Calu3 (cell line): ENCODE results near the gene CCDC192. TPM values are rescaled to one million over a fixed set of nuclear protein-coding genes. Genes with fewer than 3 reads are reported as not detected.

Experiments used
- BruUV-seq: library from RNA; stranded (reverse); fragments of 400-500 nt; replicated peaks from 2 replicates; lab custom pipeline; 2021; lab: Mats Ljungman, UMichigan
- CTCF ChIA-PET: fragments of 300-600 bp; sonication (Branson Sonifier 250); formaldehyde crosslinking; loops from one replicate; lab custom pipeline; 2022; ENCODE audit warnings: antibody characterized with exemption; lab: Charles Lee
- DNase-seq: peaks from one replicate; pipeline ENCODE4 v3.0.0; 2022
- H3K27ac Mint-ChIP-seq: one replicate; pipeline ENCODE4 v1.8.0; 2022; ENCODE audit warnings: mixed read lengths; ENCODE audit not compliant: unreplicated experiment
- H3K27me3 Mint-ChIP-seq: one replicate; pipeline ENCODE4 v1.8.0; 2022; ENCODE audit warnings: mixed read lengths; ENCODE audit not compliant: unreplicated experiment
- H3K36me3 Mint-ChIP-seq: one replicate; pipeline ENCODE4 v1.8.0; 2022; ENCODE audit warnings: mild to moderate bottlenecking, moderate library complexity, mixed read lengths; ENCODE audit not compliant: insufficient read depth, unreplicated experiment
- H3K4me1 Mint-ChIP-seq: one replicate; pipeline ENCODE4 v1.8.0; 2022; ENCODE audit warnings: mild to moderate bottlenecking, low read depth, mixed read lengths; ENCODE audit not compliant: unreplicated experiment
- H3K4me3 Mint-ChIP-seq: one replicate; pipeline ENCODE4 v1.8.0; 2022; ENCODE audit warnings: mild to moderate bottlenecking, low read depth, moderate library complexity, mixed read lengths; ENCODE audit not compliant: unreplicated experiment
- H3K9me3 Mint-ChIP-seq: one replicate; pipeline ENCODE4 v1.8.0; 2022; ENCODE audit warnings: low read depth, mixed read lengths; ENCODE audit not compliant: unreplicated experiment
- intact Hi-C: fragments of 100-400 bp; cut with micrococcal nuclease; formaldehyde crosslinking; loops from one replicate; pipeline ENCODE4 v1.10.0; 2022; ENCODE audit not compliant: unreplicated experiment
- total RNA-seq: library from RNA; stranded (reverse); gene quantifications from 2 replicates; pipeline ENCODE4 v1.2.3, GENCODE V29; 2022
- TF ChIP-seq, protein P1 (sequence below): fragments of 200-600 bp; IDR thresholded peaks from one replicate; pipeline ENCODE4 v1.8.0; 2022; ENCODE audit warnings: antibody characterized with exemption; ENCODE audit not compliant: unreplicated experiment

CCDC192 gene
- total RNA-seq, 1 experiment from 2014 or later, result 2.5 TPM

DNA sequence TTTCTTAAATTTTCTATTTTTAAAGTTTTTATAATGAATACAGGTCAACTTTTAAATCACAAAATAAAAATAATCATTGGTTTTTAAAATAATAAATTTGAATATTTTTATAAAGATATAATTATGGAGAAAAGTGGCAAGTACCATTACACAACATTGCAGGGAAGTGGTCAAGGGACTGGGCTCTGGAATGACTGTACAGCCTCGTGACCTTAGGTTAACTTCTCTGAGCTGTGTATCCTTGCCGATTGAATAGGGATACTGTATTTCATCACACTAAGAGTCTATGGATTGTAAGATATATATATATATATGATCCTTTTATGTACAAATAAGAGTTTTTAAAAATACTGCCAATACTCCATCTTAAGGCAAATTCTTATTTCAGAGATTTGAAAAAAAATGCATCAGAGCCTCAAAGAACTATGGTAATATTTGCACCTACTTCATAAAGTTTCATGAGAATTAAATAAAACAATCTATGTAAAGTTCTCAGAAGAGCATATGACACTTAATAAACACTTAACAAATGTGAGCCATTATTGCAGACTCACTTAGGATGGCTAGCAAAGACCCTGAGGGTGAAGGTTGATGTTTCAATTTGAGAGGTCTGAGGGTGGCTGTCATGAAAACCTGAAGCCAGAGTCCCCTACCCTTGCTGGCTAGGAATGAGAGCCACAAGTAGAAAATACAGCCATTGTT is 136.5 kb downstream of the CCDC192 start:
- TF ChIP-seq, protein P1, sequence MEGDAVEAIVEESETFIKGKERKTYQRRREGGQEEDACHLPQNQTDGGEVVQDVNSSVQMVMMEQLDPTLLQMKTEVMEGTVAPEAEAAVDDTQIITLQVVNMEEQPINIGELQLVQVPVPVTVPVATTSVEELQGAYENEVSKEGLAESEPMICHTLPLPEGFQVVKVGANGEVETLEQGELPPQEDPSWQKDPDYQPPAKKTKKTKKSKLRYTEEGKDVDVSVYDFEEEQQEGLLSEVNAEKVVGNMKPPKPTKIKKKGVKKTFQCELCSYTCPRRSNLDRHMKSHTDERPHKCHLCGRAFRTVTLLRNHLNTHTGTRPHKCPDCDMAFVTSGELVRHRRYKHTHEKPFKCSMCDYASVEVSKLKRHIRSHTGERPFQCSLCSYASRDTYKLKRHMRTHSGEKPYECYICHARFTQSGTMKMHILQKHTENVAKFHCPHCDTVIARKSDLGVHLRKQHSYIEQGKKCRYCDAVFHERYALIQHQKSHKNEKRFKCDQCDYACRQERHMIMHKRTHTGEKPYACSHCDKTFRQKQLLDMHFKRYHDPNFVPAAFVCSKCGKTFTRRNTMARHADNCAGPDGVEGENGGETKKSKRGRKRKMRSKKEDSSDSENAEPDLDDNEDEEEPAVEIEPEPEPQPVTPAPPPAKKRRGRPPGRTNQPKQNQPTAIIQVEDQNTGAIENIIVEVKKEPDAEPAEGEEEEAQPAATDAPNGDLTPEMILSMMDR, result no peak
- CTCF ChIA-PET, result interaction anchor here (0.6 to 1.3 kb wide), 2 partner anchors 16 to 36 kb away, joined by 3 read pairs; no protein-coding TSS in a partner anchor
- Mint-ChIP-seq H3K27ac (peak overlapping the region; percentile 4), H3K36me3 (no peaks in the 10 kb centered on the region), H3K27me3 (no peaks in the 10 kb centered on the region), H3K4me1 (peaks cover 44% of the 10 kb centered on the region), H3K4me3 (no peak overlapping the region), H3K9me3 (peaks cover 2% of the 10 kb centered on the region)
- intact Hi-C loops, result loop anchor here (10.0 kb wide), 1 partner anchor 1585 kb away; no protein-coding TSS in a partner anchor
- no peak for DNase-seq
- no TSS peak for BruUV-seq

DNA sequence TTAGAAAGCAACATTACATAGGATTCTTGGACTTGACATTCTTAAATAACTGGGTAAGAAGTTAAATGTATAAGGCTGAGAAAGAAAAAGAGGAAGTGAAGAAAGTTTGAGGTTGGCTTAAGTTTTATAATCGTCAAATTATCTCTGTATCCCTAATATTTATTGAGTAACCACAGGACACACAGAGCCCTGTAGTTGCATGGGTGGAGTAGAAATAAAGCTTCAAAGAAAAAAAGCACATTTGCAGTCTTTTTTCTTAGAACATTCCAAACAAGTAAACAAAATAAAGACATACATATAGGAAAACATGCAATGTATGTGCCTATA is 137.0 kb downstream of the CCDC192 start:
- no peak for DNase-seq
- no peak overlapping the region for H3K4me3 Mint-ChIP-seq
- intact Hi-C loops, result loop anchor here (10.0 kb wide), 1 partner anchor 1585 kb away; no protein-coding TSS in a partner anchor
- H3K4me1 Mint-ChIP-seq, result peaks cover 49% of the 10 kb centered on the region
- H3K9me3 Mint-ChIP-seq, result peaks cover 2% of the 10 kb centered on the region
- no peaks in the 10 kb centered on the region for H3K36me3 Mint-ChIP-seq
- peak overlapping the region; percentile 4 for H3K27ac Mint-ChIP-seq
- H3K27me3 Mint-ChIP-seq, result no peaks in the 10 kb centered on the region
- no TSS peak for BruUV-seq
- TF ChIP-seq, protein P1, result no peak
- CTCF ChIA-PET, result interaction anchor here (0.6 to 1.3 kb wide), 3 partner anchors 16 to 36 kb away, joined by 3 read pairs; no protein-coding TSS in a partner anchor

DNA sequence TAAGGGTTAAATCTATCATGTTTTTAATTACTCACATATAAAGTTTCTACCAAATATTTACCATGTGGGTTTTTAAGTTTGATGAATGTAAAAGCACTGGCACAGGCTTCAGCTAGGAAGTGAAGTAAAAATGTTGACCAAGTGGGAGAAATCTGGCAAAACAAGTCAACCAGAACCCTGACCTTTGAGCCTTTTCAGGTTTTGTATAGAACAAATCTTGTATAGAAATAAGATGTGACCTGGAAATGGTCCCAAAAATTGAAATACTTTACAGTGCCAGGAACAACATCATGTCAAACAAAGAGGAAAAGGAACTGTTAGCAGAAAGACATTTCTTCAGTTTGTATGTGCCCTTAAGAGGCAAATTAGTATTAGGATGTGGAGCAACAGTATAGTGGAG is 137.6 kb downstream of the CCDC192 start:
- H3K4me1 Mint-ChIP-seq, result peaks cover 53% of the 10 kb centered on the region
- TF ChIP-seq, protein P1, result no peak
- DNase-seq, result peak; percentile 29
- H3K4me3 Mint-ChIP-seq, result no peak overlapping the region
- BruUV-seq, result no TSS peak
- H3K27ac Mint-ChIP-seq, result peak overlapping the region; percentile 4
- no peaks in the 10 kb centered on the region for H3K9me3 Mint-ChIP-seq
- CTCF ChIA-PET, result interaction anchor here (0.6 to 1.4 kb wide), 5 partner anchors 15 to 35 kb away, joined by 3 read pairs; no protein-coding TSS in a partner anchor
- intact Hi-C loops, result loop anchor here (10.0 kb wide), 1 partner anchor 1584 kb away; no protein-coding TSS in a partner anchor
- H3K36me3 Mint-ChIP-seq, result no peaks in the 10 kb centered on the region
- no peaks in the 10 kb centered on the region for H3K27me3 Mint-ChIP-seq

DNA sequence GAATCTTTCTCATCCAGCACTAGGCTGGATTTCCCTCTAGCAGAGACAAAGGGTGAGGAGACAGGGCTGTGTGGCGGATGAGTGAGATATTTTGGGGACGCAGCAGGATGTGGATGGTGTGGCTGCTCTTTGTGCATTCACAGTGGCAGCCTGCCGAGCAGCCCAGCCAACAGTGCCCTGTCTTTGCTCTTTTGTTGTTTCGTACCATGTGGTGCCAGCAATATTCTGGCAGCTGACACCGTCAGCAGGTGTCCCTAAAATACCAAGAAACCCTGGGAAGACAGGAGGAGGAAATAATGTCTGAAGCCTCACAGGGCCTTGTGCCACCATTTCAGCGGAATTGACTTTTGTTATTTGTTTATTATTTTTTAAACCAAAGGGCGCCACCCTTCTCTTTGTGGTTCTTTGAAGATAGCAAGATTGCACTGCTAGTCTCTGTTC is 141.4 kb downstream of the CCDC192 start:
- peaks cover 46% of the 10 kb centered on the region for H3K4me1 Mint-ChIP-seq
- H3K27me3 Mint-ChIP-seq, result no peaks in the 10 kb centered on the region
- CTCF ChIA-PET, result interaction anchor here (1.2 to 1.4 kb wide), 3 partner anchors 12 to 21 kb away, joined by 3 to 4 read pairs (median 4); no protein-coding TSS in a partner anchor
- no peak for DNase-seq
- H3K9me3 Mint-ChIP-seq, result no peaks in the 10 kb centered on the region
- TF ChIP-seq, protein P1, result no peak
- intact Hi-C loops, result loop anchor here (10.0 kb wide), 1 partner anchor 1580 kb away; no protein-coding TSS in a partner anchor
- no peak overlapping the region for H3K27ac Mint-ChIP-seq
- peaks cover 4% of the 10 kb centered on the region for H3K36me3 Mint-ChIP-seq
- H3K4me3 Mint-ChIP-seq, result no peak overlapping the region
- no TSS peak for BruUV-seq
